Stomach (tissue), 4 donors: ENCODE measurements around the gene HPGD.

Experiments used
- CTCF ChIP-seq, 7 experiments: fragments of 450-650 bp in 4 of 7; fragments of 200-600 bp in 3 of 7; sonication (generic) in 3 of 7; IDR thresholded peaks; one replicate each; pipeline ENCODE4 v1.5.1; 2016 to 2019; ENCODE audit warnings: antibody characterized with exemption in 7 of 7, control low read depth in 2 of 7, mild to moderate bottlenecking in 1 of 7
- POLR2AphosphoS5 ChIP-seq, 3 donors: sonication (generic); formaldehyde crosslinking; IDR thresholded peaks; one replicate each; pipeline ENCODE4 v1.6.1; 2016; ENCODE audit warnings: antibody characterized with exemption in 3 of 3

GRCh38 chr4:174505007-174505406 lies 17.3 kb downstream of the HPGD start:
- no peak for TF ChIP-seq POLR2AphosphoS5 (IDR thresholded peaks at IDR 0.05)
- TF ChIP-seq CTCF (IDR thresholded peaks at IDR 0.05), result no peak
